ENCODE measurements around the gene VMP1. TPM values are rescaled to one million over a fixed set of nuclear protein-coding genes. Genes with fewer than 3 reads are reported as not detected.

Gene VMP1
- total RNA-seq, 1 donor from 2014 or later: 169 TPM

GRCh38 chr17:59769887-59770286 lies 62.4 kb downstream of the VMP1 start:
- Histone ChIP-seq H3K4me1 (peaks cover 8% of the 10 kb centered on the region), H3K36me3 (peaks cover 26% of the 10 kb centered on the region), H3K9me3 (no peaks in the 10 kb centered on the region), H3K27me3 (no peaks in the 10 kb centered on the region), H3K4me3 (no peak overlapping the region), H3K27ac (peak overlapping the region; percentile 34)
- TF ChIP-seq, protein P1, sequence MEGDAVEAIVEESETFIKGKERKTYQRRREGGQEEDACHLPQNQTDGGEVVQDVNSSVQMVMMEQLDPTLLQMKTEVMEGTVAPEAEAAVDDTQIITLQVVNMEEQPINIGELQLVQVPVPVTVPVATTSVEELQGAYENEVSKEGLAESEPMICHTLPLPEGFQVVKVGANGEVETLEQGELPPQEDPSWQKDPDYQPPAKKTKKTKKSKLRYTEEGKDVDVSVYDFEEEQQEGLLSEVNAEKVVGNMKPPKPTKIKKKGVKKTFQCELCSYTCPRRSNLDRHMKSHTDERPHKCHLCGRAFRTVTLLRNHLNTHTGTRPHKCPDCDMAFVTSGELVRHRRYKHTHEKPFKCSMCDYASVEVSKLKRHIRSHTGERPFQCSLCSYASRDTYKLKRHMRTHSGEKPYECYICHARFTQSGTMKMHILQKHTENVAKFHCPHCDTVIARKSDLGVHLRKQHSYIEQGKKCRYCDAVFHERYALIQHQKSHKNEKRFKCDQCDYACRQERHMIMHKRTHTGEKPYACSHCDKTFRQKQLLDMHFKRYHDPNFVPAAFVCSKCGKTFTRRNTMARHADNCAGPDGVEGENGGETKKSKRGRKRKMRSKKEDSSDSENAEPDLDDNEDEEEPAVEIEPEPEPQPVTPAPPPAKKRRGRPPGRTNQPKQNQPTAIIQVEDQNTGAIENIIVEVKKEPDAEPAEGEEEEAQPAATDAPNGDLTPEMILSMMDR (IDR thresholded peaks at IDR 0.05): no peak
- intact Hi-C loops (cut with DNase I): no loop called here
- ATAC-seq (peak; percentile 42), DNase-seq (no peak)

DNA sequence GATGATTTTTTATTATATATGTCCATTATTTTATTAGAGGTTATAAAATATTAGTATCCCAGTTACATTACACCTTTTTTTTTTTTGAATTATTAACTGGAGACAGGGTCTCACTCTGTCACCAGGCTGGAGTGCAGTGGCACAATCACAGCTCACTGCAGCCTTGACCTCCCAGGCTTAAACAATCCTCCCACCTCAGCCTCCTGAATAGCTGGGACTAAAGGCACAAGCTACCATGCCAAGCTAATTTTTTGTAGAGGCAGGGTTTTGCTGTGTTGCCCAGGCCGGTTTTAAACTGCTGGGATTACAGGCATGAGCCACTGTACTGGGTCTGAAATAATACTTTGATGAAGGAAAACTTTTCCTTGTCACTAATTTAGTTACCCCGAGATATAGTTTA lies 63.6 kb downstream of the VMP1 start:
- no peak overlapping the region for H3K27ac ChIP-seq
- no peak for DNase-seq
- peaks cover 27% of the 10 kb centered on the region for H3K36me3 ChIP-seq
- H3K27me3 ChIP-seq: no peaks in the 10 kb centered on the region
- intact Hi-C loops (cut with DNase I): no loop called here
- peaks cover 8% of the 10 kb centered on the region for H3K4me1 ChIP-seq
- TF ChIP-seq, protein P1 (IDR thresholded peaks at IDR 0.05): no peak
- no peak for ATAC-seq
- no peak overlapping the region for H3K4me3 ChIP-seq
- H3K9me3 ChIP-seq: no peaks in the 10 kb centered on the region

- Histone ChIP-seq H3K4me3 (no peak overlapping the region), H3K4me1 (peaks cover 2% of the 10 kb centered on the region), H3K9me3 (no peaks in the 10 kb centered on the region), H3K36me3 (peaks cover 44% of the 10 kb centered on the region), H3K27me3 (no peaks in the 10 kb centered on the region), H3K27ac (no peak overlapping the region)
- intact Hi-C loops (cut with DNase I): no loop called here
- TF ChIP-seq, protein P1 (IDR thresholded peaks at IDR 0.05): no peak
- no peak for ATAC-seq
- no peak for DNase-seq
Measured at GRCh38 chr17:59775786-59776350, 68.4 kb downstream of the VMP1 start.

DNA sequence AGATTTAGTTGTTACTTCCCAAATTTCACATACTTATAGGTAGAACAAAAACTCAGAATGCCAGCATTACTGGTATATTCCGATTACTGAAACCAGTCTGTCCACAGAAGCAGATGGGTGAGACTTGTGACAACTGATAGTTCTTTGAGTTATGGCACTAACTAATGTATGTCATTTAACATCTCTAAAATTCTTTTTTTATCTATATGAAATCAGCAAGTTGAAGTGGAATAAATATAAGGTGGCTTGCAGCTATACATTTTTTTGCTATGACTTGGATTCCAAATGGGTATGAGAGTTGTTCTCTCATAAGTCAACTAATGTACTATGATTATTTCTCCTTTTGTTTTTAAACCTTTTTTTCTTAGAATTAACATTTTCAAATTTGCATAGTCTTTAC lies 69.1 kb downstream of the VMP1 start:
- Histone ChIP-seq H3K27me3 (no peaks in the 10 kb centered on the region), H3K27ac (no peak overlapping the region), H3K4me3 (no peak overlapping the region), H3K9me3 (no peaks in the 10 kb centered on the region), H3K4me1 (no peaks in the 10 kb centered on the region), H3K36me3 (peaks cover 44% of the 10 kb centered on the region)
- ATAC-seq: no peak
- intact Hi-C loops (cut with DNase I): no loop called here
- no peak for DNase-seq
- TF ChIP-seq, protein P1 (IDR thresholded peaks at IDR 0.05): no peak

GRCh38 chr17:59777033-59777432 lies 69.6 kb downstream of the VMP1 start:
- TF ChIP-seq, protein P1 (IDR thresholded peaks at IDR 0.05): no peak
- intact Hi-C loops (cut with DNase I): no loop called here
- Histone ChIP-seq H3K36me3 (peaks cover 44% of the 10 kb centered on the region), H3K4me1 (no peaks in the 10 kb centered on the region), H3K4me3 (no peak overlapping the region), H3K9me3 (no peaks in the 10 kb centered on the region), H3K27ac (no peak overlapping the region), H3K27me3 (no peaks in the 10 kb centered on the region)
- ATAC-seq (no peak), DNase-seq (no peak)

DNA sequence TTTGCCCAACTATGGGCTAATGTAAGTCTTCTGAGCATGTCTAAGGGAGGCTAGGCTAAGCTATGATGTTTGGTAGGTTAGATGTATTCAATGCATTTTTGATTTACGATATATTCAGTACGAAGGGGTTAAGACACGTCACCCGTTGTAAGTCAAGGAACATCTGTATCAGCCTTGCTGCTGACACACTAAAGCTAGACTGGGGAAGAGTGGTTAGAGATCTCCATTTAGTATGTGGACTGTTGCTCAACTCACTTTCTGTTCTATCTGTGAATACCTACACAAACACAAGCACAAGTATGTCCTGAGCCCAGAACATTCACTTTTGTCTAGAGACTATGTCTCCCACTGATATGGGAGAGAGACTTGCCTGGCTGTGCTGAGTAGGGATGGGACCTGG lies 71.5 kb downstream of the VMP1 start:
- TF ChIP-seq, protein P1 (IDR thresholded peaks at IDR 0.05): no peak

More for the DNA sequence above, 71.5 kb downstream of the VMP1 start:
- peaks cover 9% of the 10 kb centered on the region for H3K4me1 ChIP-seq
- DNase-seq: no peak
- no peaks in the 10 kb centered on the region for H3K27me3 ChIP-seq
- no peaks in the 10 kb centered on the region for H3K9me3 ChIP-seq
- H3K27ac ChIP-seq: no peak overlapping the region
- no peak overlapping the region for H3K4me3 ChIP-seq
- H3K36me3 ChIP-seq: peaks cover 35% of the 10 kb centered on the region
- intact Hi-C loops (cut with DNase I): no loop called here
- peak; percentile 13 for ATAC-seq
